RWPE2 (cell line): Measurements from ENCODE around the gene FAM53C.

Experiments
- ATAC-seq: fragments of 200-7000 bp; cut with Tn5 transposase; 3 replicates; pipeline ENCODE4 v1.9.1; 2021; ENCODE audit warnings: low read depth
- DNase-seq: peaks from one replicate; pipeline ENCODE4 v3.0.0-alpha.2; 2020; ENCODE audit warnings: low spot score
- H3K27ac ChIP-seq: fragments of 450-650 bp; 2 replicates; pipeline ENCODE4 v1.5.1; 2017; ENCODE audit warnings: mild to moderate bottlenecking; ENCODE audit not compliant: poor library complexity, severe bottlenecking
- H3K27me3 ChIP-seq: fragments of 250-450 bp; sonication (Bioruptor Pico); 2 replicates; pipeline ENCODE4 v1.5.1; 2021; ENCODE audit warnings: mild to moderate bottlenecking, moderate library complexity; ENCODE audit not compliant: insufficient read depth, poor library complexity, severe bottlenecking
- H3K36me3 ChIP-seq: fragments of 250-450 bp; sonication (Bioruptor Pico); 2 replicates; pipeline ENCODE4 v1.5.1; 2020; ENCODE audit warnings: low read depth, mild to moderate bottlenecking, moderate library complexity
- H3K4me1 ChIP-seq: fragments of 250-450 bp; sonication (Bioruptor Pico); 2 replicates; pipeline ENCODE4 v1.5.1; 2021; ENCODE audit warnings: mild to moderate bottlenecking, moderate library complexity; ENCODE audit not compliant: insufficient read depth, poor library complexity, severe bottlenecking
- H3K4me3 ChIP-seq: fragments of 250-450 bp; sonication (Bioruptor Pico); 2 replicates; pipeline ENCODE4 v1.5.1; 2021; ENCODE audit warnings: mild to moderate bottlenecking, moderate library complexity; ENCODE audit not compliant: severe bottlenecking
- H3K9me3 ChIP-seq: fragments of 250-450 bp; sonication (Bioruptor Pico); 2 replicates; pipeline ENCODE4 v1.5.1; 2021; ENCODE audit warnings: mild to moderate bottlenecking, moderate library complexity; ENCODE audit not compliant: severe bottlenecking
- CTCF ChIP-seq: fragments of 450-650 bp; IDR thresholded peaks from one replicate; pipeline ENCODE4 v1.5.1; 2017; ENCODE audit warnings: mild to moderate bottlenecking, moderate library complexity; ENCODE audit not compliant: poor library complexity, severe bottlenecking

FAM53C gene

GRCh38 chr5:138366632-138367382 is 28.7 kb downstream of the FAM53C start:
- TF ChIP-seq CTCF, result no peak
- Histone ChIP-seq H3K4me3 (no peak overlapping the region), H3K36me3 (no peaks in the 10 kb centered on the region), H3K4me1 (peaks cover 5% of the 10 kb centered on the region), H3K9me3 (no peaks in the 10 kb centered on the region), H3K27me3 (no peaks in the 10 kb centered on the region), H3K27ac (no peak overlapping the region)
- DNase-seq, result no peak
- ATAC-seq, result peak; percentile 47; the same call in 2 of the 3 replicates

- peaks cover 18% of the 10 kb centered on the region for H3K36me3 ChIP-seq
- ATAC-seq (no peak), DNase-seq (no peak)
- no peak overlapping the region for H3K4me3 ChIP-seq
- peaks cover 5% of the 10 kb centered on the region for H3K4me1 ChIP-seq
- TF ChIP-seq CTCF, result no peak
- no peaks in the 10 kb centered on the region for H3K9me3 ChIP-seq
- no peaks in the 10 kb centered on the region for H3K27me3 ChIP-seq
- H3K27ac ChIP-seq, result no peak overlapping the region
These were observed 31.2 kb downstream of the FAM53C start for GRCh38 chr5:138369261-138369660.

- H3K9me3 ChIP-seq, result no peaks in the 10 kb centered on the region
- DNase-seq (no peak), ATAC-seq (no peak)
- no peak overlapping the region for H3K4me3 ChIP-seq
- H3K36me3 ChIP-seq, result peaks cover 22% of the 10 kb centered on the region
- no peak overlapping the region for H3K27ac ChIP-seq
- TF ChIP-seq CTCF, result no peak
- no peaks in the 10 kb centered on the region for H3K27me3 ChIP-seq
- H3K4me1 ChIP-seq, result peaks cover 5% of the 10 kb centered on the region
These were observed 31.6 kb downstream of the FAM53C start for GRCh38 chr5:138369706-138370105.

GRCh38 chr5:138370537-138370936 is 32.5 kb downstream of the FAM53C start:
- Histone ChIP-seq H3K4me1 (peaks cover 5% of the 10 kb centered on the region), H3K9me3 (no peaks in the 10 kb centered on the region), H3K27me3 (no peaks in the 10 kb centered on the region), H3K4me3 (no peak overlapping the region), H3K36me3 (peaks cover 31% of the 10 kb centered on the region), H3K27ac (no peak overlapping the region)
- no peak for DNase-seq
- no peak for ATAC-seq
- TF ChIP-seq CTCF, result no peak

- peaks cover 38% of the 10 kb centered on the region for H3K36me3 ChIP-seq
- H3K4me1 ChIP-seq, result peaks cover 5% of the 10 kb centered on the region
- no peak for ATAC-seq
- no peak overlapping the region for H3K27ac ChIP-seq
- no peaks in the 10 kb centered on the region for H3K27me3 ChIP-seq
- TF ChIP-seq CTCF, result no peak
- no peak overlapping the region for H3K4me3 ChIP-seq
- DNase-seq, result no peak
- no peaks in the 10 kb centered on the region for H3K9me3 ChIP-seq
These were observed 33.4 kb downstream of the FAM53C start for GRCh38 chr5:138371454-138371853.
